Measurements from ENCODE around the gene USP47. TPM values are rescaled to one million over a fixed set of nuclear protein-coding genes. Genes with fewer than 3 reads are reported as not detected.

USP47 gene
- total and polyA plus RNA-seq, 2 of the 13 experiments (the other 11 are each of a cell fraction or from before 2014, with no cell fraction given), result 12.2 to 52.7 TPM

DNA sequence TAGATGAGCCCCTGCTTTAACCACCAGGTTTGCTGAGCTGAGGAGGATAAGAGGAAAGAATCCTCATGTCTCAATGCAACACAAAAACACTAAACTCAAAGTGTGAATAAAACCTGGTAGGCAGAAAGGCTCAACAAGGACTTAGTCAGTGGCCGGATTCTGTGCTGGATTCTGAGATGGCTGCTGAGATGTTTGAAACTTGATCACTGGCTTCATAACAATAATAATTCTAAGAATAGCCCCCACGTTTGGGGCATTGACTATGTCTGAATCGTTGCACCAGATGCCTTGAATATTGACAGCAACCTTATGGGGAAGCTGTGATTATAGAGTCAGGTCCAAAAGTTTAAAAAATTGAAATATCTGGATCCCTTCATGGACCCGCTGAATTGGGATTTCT, 162.0 kb downstream of the USP47 start (continued):
- TF ChIP-seq SRSF9 (IDR thresholded peaks at IDR 0.05; ENCODE audit: borderline replicate concordance, insufficient read depth, low read depth, low read length, poor library complexity, severe bottlenecking) (no peak), ZNF24 (IDR thresholded peaks at IDR 0.05) (no peak), FOXA3 (CRISPR knock-in tag; IDR thresholded peaks at IDR 0.05) (no peak), ZNF724P (CRISPR knock-in tag; IDR thresholded peaks at IDR 0.05; ENCODE audit: borderline replicate concordance) (no peak)
- TF ChIP-seq, protein P1, sequence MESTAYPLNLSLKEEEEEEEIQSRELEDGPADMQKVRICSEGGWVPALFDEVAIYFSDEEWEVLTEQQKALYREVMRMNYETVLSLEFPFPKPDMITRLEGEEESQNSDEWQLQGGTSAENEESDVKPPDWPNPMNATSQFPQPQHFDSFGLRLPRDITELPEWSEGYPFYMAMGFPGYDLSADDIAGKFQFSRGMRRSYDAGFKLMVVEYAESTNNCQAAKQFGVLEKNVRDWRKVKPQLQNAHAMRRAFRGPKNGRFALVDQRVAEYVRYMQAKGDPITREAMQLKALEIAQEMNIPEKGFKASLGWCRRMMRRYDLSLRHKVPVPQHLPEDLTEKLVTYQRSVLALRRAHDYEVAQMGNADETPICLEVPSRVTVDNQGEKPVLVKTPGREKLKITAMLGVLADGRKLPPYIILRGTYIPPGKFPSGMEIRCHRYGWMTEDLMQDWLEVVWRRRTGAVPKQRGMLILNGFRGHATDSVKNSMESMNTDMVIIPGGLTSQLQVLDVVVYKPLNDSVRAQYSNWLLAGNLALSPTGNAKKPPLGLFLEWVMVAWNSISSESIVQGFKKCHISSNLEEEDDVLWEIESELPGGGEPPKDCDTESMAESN (CRISPR knock-in tag; conservative IDR thresholded peaks at IDR 0.05), result no peak

DNA sequence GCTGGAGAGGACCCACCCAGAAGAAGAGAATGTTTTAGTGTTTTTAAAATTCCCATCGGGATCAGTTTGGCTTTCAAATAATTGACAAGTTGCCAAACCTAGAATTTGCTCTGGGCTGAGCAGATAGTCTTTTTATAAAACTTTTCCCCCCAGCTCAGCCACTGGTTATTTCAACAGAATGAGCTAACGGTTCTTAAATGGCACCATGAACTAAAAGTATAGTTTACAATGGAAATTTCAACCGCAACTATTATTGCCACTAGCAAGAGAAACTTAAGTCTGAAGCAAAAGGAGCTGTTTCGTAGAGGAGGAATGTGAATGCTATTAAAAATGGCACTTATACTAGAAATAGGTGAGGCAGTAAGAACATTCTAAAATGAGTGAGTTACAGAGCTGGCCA, 163.3 kb downstream of the USP47 start:
- no peaks in the 10 kb centered on the region for H4K20me1 ChIP-seq (ENCODE audit: insufficient read depth, low read length)
- H3K27me3 ChIP-seq (ENCODE audit: control insufficient read depth in 1 of 2, insufficient read depth in 2 of 2, low read length in 2 of 2), result peaks cover 6 to 40% of the 10 kb centered on the region in 2 experiments
- no peaks in the 10 kb centered on the region for H3K4me1 ChIP-seq (ENCODE audit: insufficient read depth, low read length)
- DNase-seq (ENCODE audit: low spot score), result no peak
- ChIA-PET CTCF (ENCODE audit: low intra/inter-chr PET ratio, low total read pairs) (no interaction called here), POLR2A (no interaction called here)
- H3K27ac ChIP-seq (ENCODE audit: extremely low read length, insufficient read depth, low read length), result no peak overlapping the region
- TF ChIP-seq, protein P2, sequence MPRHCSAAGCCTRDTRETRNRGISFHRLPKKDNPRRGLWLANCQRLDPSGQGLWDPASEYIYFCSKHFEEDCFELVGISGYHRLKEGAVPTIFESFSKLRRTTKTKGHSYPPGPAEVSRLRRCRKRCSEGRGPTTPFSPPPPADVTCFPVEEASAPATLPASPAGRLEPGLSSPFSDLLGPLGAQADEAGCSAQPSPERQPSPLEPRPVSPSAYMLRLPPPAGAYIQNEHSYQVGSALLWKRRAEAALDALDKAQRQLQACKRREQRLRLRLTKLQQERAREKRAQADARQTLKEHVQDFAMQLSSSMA (CRISPR knock-in tag; IDR thresholded peaks at IDR 0.05), result no peak
- TF ChIP-seq GATAD1 (CRISPR knock-in tag; IDR thresholded peaks at IDR 0.05) (no peak), HOXA3 (CRISPR knock-in tag; IDR thresholded peaks at IDR 0.05) (no peak), ISL2 (CRISPR knock-in tag; IDR thresholded peaks at IDR 0.05) (no peak), ZNF274 (CRISPR knock-in tag; IDR thresholded peaks at IDR 0.05) (no peak), ZNF383 (CRISPR knock-in tag; IDR thresholded peaks at IDR 0.05; ENCODE audit: borderline replicate concordance) (no peak), ZNF790 (CRISPR knock-in tag; IDR thresholded peaks at IDR 0.05; ENCODE audit: borderline replicate concordance) (no peak), TSC22D2 (CRISPR knock-in tag; IDR thresholded peaks at IDR 0.05; ENCODE audit: borderline replicate concordance) (no peak), YEATS2 (CRISPR knock-in tag; IDR thresholded peaks at IDR 0.05; ENCODE audit: borderline replicate concordance) (no peak), PHF20 (CRISPR knock-in tag; IDR thresholded peaks at IDR 0.05) (no peak), ZNF136 (CRISPR knock-in tag; IDR thresholded peaks at IDR 0.05; ENCODE audit: low read depth) (no peak), ZNF709 (CRISPR knock-in tag; IDR thresholded peaks at IDR 0.05) (no peak), CEBPB (IDR thresholded peaks at IDR 0.05; ENCODE audit: borderline replicate concordance, low read depth, low read length) (no peak)
- TF ChIP-seq, protein P3, sequence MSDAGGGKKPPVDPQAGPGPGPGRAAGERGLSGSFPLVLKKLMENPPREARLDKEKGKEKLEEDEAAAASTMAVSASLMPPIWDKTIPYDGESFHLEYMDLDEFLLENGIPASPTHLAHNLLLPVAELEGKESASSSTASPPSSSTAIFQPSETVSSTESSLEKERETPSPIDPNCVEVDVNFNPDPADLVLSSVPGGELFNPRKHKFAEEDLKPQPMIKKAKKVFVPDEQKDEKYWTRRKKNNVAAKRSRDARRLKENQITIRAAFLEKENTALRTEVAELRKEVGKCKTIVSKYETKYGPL (CRISPR knock-in tag; IDR thresholded peaks at IDR 0.05), result no peak
- no peak overlapping the region for H3K4me2 ChIP-seq (ENCODE audit: low read depth, low read length)
- H3K79me2 ChIP-seq (ENCODE audit: insufficient read depth, low read length), result no peaks in the 10 kb centered on the region
- intact Hi-C loops (cut with micrococcal nuclease; ENCODE audit: unreplicated experiment) (no loop called here), in situ Hi-C loops (cut with HindIII; ENCODE audit: extremely low pct_ligation_motif_present, low pct_unique_long_range_greater_than_20kb) (no loop called here)
- no peaks in the 10 kb centered on the region for H3K9me3 ChIP-seq (ENCODE audit: low read length)
- no peak overlapping the region for H2AFZ ChIP-seq (ENCODE audit: low read length)
- 32% methylated on average over 4 of the region's 4 CpGs for WGBS (ENCODE audit: low lambda C conversion rate)
- no peak overlapping the region for H3K9ac ChIP-seq (ENCODE audit: insufficient read depth, low read depth, low read length)
- BruUV-seq (replicated peaks), result no TSS peak
- no peak for FAIRE-seq
- no peak for ATAC-seq
- H3K36me3 ChIP-seq (replicated peaks in 1 of 2; ENCODE audit: control insufficient read depth in 1 of 2, insufficient read depth in 2 of 2, low read length in 2 of 2), result no peaks in the 10 kb centered on the region
- H3K4me3 ChIP-seq (replicated peaks in 1 of 3; ENCODE audit: insufficient read depth in 1 of 3, low read depth in 2 of 3, low read length in 3 of 3), result no peak overlapping the region
